Measurements from ENCODE around the gene CTNNA2.

CTNNA2 gene

GRCh38 chr2:79789811-79790210 lies 277.0 kb downstream of the CTNNA2 start:
- no peak for DNase-seq (ENCODE audit: low spot score)

DNA sequence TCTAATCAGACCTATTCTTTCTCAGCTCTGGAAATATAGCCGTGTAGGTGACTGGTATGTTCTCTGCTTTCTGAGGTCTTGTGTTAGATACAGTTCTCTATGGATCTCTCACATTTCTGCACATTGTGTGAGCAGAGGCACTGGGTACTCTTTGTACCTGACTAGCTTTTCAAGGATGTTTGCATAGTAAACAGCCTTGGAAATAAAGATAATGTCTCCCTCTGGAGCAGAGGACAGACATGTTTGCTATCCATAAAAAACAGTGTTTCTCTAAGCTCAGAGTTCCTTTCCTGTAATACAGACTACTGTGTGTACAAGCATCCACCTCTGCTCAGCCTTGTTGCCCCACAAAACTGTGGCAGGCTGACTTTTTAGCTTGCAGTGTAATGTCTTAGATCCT lies 279.2 kb downstream of the CTNNA2 start:
- DNase-seq (ENCODE audit: low spot score), result no peak

DNA sequence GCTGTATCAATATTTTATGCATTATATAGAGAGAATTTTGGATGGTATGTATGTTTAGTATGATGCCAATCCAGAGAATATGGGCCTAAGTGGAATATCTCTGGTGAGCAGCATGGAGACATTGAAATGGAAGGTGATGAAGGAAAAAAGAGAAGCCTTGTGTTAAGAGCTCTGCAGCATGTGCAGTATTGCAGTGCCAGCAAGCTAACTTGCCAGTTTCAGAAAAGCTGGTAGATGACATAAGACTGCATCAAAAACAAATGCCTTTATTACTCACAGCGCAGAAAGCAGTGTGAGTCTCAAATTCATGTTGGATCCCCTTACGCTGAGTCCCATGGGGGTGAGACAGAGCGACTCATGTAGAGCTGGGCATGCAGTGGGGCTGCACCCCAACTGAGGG lies 280.2 kb downstream of the CTNNA2 start:
- DNase-seq (ENCODE audit: low spot score), result no peak

GRCh38 chr2:79796641-79797040 lies 283.8 kb downstream of the CTNNA2 start:
- DNase-seq (ENCODE audit: low spot score), result no peak

DNA sequence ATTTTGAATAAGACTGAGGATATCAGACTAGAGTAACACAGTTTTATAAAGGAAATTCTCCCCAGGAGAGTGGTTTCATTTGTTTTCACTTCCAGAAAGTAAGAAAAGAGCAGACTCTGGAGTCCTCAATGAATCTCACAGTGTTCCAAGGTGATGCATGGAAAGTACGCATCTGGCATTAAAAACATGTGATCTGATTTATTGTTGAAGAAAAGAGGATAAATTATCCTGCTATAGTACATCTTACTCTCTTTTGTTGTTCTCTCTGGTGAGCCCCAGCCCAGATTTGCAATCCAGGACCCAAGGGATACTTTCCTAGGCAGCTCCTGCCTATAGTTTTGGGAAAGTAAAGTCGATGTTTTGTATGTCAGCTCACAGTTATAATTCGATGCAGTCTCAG lies 285.9 kb downstream of the CTNNA2 start:
- no peak for DNase-seq (ENCODE audit: low spot score)

DNA sequence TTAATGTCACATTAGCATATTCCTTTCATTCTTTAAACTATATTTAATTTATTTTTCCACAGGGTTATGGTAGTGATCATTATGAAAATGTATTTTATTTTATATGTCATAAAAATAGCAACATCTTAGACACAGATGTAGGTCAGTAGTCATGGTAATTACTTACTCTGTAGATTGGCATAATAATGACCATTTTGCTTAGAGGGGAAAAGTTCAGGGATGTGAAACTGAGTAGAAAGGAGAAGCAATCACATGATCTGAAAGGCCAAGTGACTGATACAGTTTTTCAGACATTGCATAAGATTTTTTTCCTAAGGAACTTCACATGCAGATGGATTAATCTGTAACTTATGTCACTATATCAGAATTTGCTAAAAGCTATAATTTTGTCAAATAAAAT lies 286.9 kb downstream of the CTNNA2 start:
- DNase-seq (ENCODE audit: low spot score), result no peak

GRCh38 chr2:79801082-79801481 lies 288.2 kb downstream of the CTNNA2 start:
- DNase-seq (ENCODE audit: low spot score), result no peak

DNA sequence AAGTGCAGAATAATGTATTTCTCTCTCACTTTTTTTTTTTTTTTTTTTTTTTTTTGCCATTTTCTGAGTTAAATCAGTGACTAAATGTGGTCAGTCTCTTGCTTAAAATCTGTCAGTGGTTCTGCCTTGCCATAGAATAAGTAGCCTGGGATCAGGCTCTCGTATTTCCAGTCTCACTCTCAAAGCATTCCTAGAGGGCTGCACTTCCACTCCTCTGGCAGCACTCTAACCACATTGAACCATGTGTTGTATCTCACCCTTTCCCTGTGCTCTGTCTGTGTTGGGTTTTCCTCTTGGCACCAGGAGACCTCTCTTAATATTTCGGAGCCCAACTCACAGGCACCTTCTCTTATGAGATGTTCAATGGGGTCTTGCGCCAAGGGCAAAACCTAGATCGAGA lies 304.4 kb downstream of the CTNNA2 start:
- no peak for DNase-seq (ENCODE audit: low spot score)

DNA sequence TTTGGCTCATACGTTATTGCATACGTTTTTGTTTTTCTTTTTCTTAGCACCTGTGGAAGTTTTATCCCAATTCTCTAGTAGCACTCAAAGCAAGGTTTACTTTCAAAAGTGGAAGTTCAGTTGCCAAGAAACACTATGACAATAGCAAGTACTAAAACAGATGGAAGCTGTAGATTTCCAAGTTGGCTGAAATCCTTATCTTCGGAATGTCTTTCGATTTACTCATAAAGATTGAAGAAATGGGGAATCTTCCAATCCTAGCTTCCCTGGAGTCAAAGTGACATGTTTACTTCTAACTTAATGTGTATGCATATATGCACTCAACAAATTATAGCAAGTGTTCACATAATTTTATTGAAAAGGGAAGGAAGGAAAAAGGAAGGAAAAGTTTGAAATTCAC lies 307.4 kb downstream of the CTNNA2 start:
- no peak for DNase-seq (ENCODE audit: low spot score)

DNA sequence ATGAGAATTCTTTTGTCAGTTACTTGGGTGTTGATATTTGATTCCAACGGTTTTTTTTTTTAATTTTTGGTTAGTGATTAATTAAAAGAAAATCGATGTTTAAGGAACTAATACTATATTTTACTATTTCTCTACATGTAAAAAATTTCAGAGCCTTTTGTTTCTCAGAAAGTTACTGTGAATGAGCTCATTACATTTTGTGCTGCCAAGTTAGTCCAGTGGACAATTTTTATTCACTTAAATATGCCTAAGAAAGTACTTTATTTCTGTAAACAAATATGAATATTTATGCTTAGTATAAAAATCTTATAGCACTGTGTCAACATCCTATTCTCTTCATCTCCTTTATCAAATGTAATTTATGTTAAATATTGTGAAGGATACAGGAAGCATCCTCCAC lies 309.3 kb downstream of the CTNNA2 start:
- no peak for DNase-seq (ENCODE audit: low spot score)

DNA sequence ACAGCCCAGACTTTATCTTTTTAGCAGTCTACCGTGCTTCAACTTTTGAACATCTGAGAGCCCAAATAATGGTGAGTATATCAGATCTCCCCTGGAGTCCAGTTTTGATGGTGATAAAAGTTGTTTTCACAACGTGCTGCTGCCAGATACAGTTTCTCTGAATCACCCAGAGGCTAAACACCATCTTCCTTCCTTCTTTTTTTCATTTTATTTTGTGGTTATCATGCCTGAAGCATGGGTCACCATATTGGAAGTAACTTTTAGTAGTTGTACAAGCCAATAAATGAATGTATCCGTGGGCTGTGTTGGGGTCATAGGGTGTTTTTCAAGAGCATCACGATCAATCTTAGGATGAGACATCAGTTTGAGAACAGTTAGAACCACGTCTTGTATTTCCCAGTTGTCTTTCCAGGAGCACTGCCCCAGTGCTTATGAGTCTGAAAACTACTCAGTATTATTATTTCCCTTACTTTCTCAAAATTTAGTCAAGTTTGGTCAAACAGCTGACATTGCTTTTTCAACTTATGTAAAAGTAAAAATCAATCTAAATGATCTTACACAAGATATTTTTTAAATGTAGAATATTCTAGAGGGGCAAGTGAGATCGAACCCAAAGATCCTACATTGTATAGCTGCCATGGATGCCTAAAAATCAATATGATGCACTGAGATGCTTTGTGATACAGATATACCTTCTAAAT lies 311.4 kb downstream of the CTNNA2 start:
- no peak for DNase-seq (ENCODE audit: low spot score)

- no peak for DNase-seq (ENCODE audit: low spot score)
Observed at GRCh38 chr2:79827881-79828280, 315.0 kb downstream of the CTNNA2 start.

GRCh38 chr2:79830501-79830900 lies 317.6 kb downstream of the CTNNA2 start:
- no peak for DNase-seq (ENCODE audit: low spot score)

DNA sequence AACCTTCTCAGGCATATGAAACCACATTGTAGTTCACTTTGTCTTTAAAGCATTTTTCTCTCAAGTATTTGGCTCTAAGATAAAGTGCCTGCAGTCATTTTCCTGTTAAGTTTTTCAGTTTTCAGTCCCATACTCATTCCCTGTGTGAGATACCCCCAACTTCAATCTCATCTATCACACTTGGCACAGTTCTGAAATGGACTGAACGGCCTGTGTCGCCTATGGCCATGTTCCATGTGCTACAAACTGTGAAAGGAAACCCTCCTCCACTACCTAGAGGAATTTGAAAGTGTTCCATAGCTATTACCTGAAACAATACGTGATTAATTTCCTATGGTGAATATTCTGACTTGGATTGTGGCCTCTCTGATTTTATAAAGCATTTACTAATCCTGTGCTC lies 319.1 kb downstream of the CTNNA2 start:
- DNase-seq (ENCODE audit: low spot score), result no peak

DNA sequence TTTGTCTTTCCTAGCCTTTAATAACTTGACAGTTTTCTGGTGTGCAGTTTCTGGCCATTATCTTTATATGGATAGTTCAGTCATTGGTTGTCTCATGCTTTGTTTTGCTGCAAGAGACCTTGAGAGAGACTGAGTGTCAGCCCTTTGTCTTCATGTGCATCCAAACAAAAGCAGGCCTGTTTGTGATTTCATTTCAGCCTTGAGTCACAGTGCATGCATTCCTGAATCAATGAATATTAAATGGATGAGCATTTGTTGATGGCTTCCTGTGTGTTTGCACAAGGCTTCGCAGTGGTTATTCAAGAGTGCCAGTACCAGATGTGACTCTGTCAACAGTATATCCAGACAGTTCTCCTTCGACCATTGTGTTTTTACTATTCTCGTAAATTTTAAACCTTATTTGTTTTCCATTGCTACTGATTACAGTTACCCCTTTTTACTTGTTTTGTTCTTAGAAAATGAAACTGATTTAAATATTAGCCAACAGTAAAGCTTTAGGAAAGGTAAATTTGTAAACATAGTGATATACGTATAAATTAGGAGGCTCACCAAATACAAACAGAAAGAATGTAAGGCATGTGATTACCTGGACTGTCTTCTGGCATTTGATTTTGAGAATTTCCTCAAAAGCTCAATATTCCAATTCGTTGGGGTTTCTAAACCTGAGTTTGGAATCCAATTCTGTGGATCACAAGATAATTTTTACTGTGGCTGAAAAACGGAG lies 319.8 kb downstream of the CTNNA2 start:
- DNase-seq (ENCODE audit: low spot score), result no peak

DNA sequence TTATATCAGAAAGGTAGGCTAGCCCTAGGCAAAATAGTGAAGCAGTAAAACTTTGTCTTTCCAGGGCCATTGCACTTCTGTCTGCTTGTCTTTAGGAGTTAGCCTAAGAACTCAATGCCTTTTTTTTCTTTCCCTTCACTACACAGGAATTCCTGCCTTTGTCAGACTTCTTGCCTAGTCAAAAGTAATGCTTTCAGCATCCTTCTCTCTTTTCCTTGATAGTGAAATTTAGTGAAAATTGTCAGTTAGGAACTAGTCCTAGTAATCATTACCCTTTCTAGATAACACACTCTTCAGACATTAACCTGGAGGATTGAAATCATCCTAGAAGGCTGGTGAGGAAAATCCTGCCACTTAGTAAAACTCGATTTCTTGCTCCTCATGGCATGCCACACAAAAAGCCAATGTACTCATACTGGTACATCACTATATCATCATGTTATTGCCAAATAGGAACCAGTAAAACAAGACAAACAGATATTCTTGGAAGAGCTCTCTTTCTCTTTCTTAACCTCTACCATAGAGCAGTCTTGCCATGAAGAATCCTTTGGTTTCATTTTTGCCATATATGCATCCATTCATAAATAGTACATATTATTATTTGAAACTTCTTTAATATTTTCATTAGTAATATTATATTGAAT lies 320.5 kb downstream of the CTNNA2 start:
- no peak for DNase-seq (ENCODE audit: low spot score)

DNA sequence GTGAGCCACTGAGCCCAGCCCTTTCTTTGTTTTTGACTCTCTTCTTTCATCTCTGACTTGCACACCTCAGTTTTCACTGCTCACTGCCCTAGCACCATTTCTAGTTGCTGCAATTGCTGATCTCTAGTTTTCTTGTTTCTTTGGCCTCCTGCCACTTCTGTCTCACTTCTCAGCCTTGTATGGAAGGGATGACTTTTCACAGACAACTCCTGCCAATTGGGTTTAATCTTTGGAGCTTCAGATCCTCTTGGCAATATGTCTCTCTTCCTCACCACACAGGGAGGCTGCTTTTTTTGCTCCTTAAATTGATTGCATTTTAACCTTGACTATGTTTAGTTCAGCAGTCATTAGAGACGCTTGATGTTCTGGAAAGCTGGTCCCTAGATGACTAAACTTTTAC lies 323.1 kb downstream of the CTNNA2 start:
- no peak for DNase-seq (ENCODE audit: low spot score)

- no peak for DNase-seq (ENCODE audit: low spot score)
Observed at GRCh38 chr2:79844011-79844410, 331.2 kb downstream of the CTNNA2 start.

GRCh38 chr2:79846878-79847277 lies 334.0 kb downstream of the CTNNA2 start:
- DNase-seq (ENCODE audit: low spot score), result no peak

- no peak for DNase-seq (ENCODE audit: low spot score)
Observed at GRCh38 chr2:79849241-79849640, 336.4 kb downstream of the CTNNA2 start.

GRCh38 chr2:79849949-79850348 lies 337.1 kb downstream of the CTNNA2 start:
- DNase-seq (ENCODE audit: low spot score), result no peak

DNA sequence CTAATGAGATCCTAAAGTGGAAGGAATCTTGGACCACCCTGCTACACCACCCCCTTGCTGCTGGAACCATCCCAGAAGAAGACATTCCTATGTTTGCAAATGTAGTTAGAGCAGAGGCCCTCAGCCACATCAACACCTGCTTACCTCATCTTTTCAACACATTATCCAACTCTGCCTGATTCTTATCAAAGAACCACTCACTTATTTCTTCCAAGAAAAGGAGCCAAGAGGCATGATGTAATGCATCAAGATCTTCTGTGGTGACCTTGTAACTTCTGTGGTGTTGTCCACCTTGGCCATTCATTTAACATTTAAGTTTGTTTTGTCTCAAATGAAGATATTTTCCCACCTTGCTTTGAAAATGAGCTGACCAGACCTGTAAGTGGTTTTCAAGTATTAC lies 338.1 kb downstream of the CTNNA2 start:
- DNase-seq (ENCODE audit: low spot score), result no peak

DNA sequence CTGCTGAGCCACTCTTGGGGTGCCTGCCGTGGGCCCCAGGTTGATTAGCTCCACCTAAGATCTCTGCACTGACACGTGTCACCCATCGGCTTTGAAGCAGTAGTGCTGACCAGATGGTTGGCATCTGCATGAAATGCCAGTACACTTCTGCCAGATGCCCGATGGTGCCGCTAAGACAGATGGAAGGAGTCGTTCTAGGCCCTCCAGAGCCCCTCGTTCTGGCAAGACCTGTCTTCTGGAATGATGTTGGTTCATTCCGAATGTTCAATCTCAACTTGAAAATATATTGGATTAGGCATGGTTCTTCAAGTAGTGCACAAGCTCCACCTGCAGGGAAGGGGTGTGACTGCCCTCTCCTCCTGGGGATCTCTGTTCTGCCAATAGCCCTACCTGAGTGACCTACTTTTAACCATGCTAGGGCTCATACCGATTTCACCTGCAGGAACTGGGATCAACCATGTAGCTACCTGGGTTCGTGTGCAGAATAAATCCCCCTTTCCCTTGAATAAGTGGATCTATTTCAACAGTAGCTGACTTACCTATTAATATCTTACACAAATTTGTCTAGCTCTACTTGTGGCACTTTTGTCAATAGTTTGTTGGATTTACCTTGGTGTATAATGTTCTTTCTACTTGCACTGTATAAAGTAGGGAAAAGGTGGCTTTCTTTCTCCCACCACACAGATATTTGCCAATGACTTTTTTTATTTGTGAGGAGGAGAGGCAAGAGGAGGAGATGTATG lies 342.6 kb downstream of the CTNNA2 start:
- no peak for DNase-seq (ENCODE audit: low spot score)

All from ecto neural progenitor cell (in vitro differentiated cells).